H1 (cell line): ENCODE measurements around the gene ANGEL2. TPM values are rescaled to one million over a fixed set of nuclear protein-coding genes. Genes with fewer than 3 reads are reported as not detected.

Source experiments
- CTCF ChIA-PET: fragments of 300-600 bp; sonication (Branson Sonifier 250); formaldehyde crosslinking; loops from one replicate; lab custom pipeline; 2021; ENCODE audit not compliant: partially characterized antibody; lab: Charles Lee
- POLR2A ChIA-PET: fragments of 300-600 bp; sonication (Branson Sonifier 250); formaldehyde crosslinking; loops from one replicate; lab custom pipeline; 2021; ENCODE audit warnings: inconsistent platforms; ENCODE audit not compliant: partially characterized antibody; lab: Charles Lee
- DNase-seq, 2 experiments: peaks; one replicate each; pipeline versions ENCODE4 v3.0.0 to v3.0.0-alpha.2; 2010 to 2022; ENCODE audit warnings: low spot score in 2 of 2, low read depth in 1 of 2, mixed read lengths in 1 of 2
- FAIRE-seq: peaks from 2 replicates; lab custom pipeline; 2011; peaks lifted over from hg19 to GRCh38; lab: Jason Lieb, UNC
- H2AFZ ChIP-seq: 2 replicates; pipeline ENCODE4 v1.8.1; 2012; ENCODE audit warnings: low read length, inconsistent platforms
- H2AK5ac ChIP-seq: 2 replicates; pipeline ENCODE4 v1.6.1; 2013; ENCODE audit warnings: low read depth, low read length
- H2BK120ac ChIP-seq: replicated peaks from 2 replicates; pipeline ENCODE3; 2013; ENCODE audit warnings: low read depth, low read length, inconsistent platforms
- H2BK12ac ChIP-seq: 2 replicates; pipeline ENCODE4 v1.6.1; 2013; ENCODE audit warnings: low read depth, low read length
- H2BK15ac ChIP-seq: 2 replicates; pipeline ENCODE4 v1.6.1; 2013; ENCODE audit warnings: low read length
- H2BK20ac ChIP-seq: 2 replicates; pipeline ENCODE4 v1.6.1; 2013; ENCODE audit warnings: low read length
- H2BK5ac ChIP-seq: 2 replicates; pipeline ENCODE4 v1.6.1; 2013; ENCODE audit warnings: low read depth, low read length
- H3K14ac ChIP-seq: 2 replicates; pipeline ENCODE4 v1.6.1; 2013; ENCODE audit warnings: inconsistent platforms; ENCODE audit not compliant: insufficient read length
- H3K18ac ChIP-seq: 2 replicates; pipeline ENCODE4 v1.6.1; 2013; ENCODE audit warnings: low read length; ENCODE audit errors: extremely low read depth
- H3K23ac ChIP-seq: 2 replicates; pipeline ENCODE4 v1.6.1; 2013; ENCODE audit warnings: inconsistent platforms; ENCODE audit not compliant: insufficient read length
- H3K23me2 ChIP-seq: 2 replicates; pipeline ENCODE4 v1.6.1; 2013; ENCODE audit warnings: low read depth, low read length
- H3K27ac ChIP-seq: 2 replicates; pipeline ENCODE4 v1.6.1; 2011; ENCODE audit warnings: low read depth, low read length, inconsistent platforms
- H3K27me3 ChIP-seq, 4 experiments: replicated peaks in 1 of 4; 1 replicate in 1 of 4; 2 replicates in 3 of 4; pipeline versions ENCODE4 v1.6.1 to v1.8.1; 2011 to 2013; ENCODE audit warnings: low read length in 3 of 4, mild to moderate bottlenecking in 3 of 4, inconsistent platforms in 2 of 4, mixed read lengths in 2 of 4, moderate library complexity in 1 of 4; ENCODE audit not compliant: control insufficient read depth in 3 of 4, insufficient read depth in 3 of 4; ENCODE audit errors: extremely low read depth in 1 of 4
- H3K36me3 ChIP-seq, 4 experiments: 2 replicates each; pipeline versions ENCODE4 v1.6.1 to v1.8.1; 2011 to 2013; ENCODE audit warnings: mild to moderate bottlenecking in 4 of 4, low read length in 3 of 4, moderate library complexity in 2 of 4, control low read depth in 1 of 4, inconsistent platforms in 1 of 4; ENCODE audit not compliant: insufficient read depth in 4 of 4, control insufficient read depth in 2 of 4
- H3K4ac ChIP-seq: replicated peaks from 2 replicates; pipeline ENCODE3; 2013; ENCODE audit warnings: low read length, low read depth, mixed read lengths, inconsistent platforms; ENCODE audit not compliant: insufficient read length
- H3K4me1 ChIP-seq, 4 experiments: replicated peaks in 1 of 4; 1 replicate in 1 of 4; 2 replicates in 3 of 4; pipeline versions ENCODE4 v1.6.1 to v1.8.1; 2011 to 2013; ENCODE audit warnings: low read length in 3 of 4, inconsistent platforms in 2 of 4, mixed read lengths in 1 of 4; ENCODE audit not compliant: insufficient read depth in 4 of 4, control insufficient read depth in 3 of 4
- H3K4me2 ChIP-seq, 2 experiments: 2 replicates each; pipeline versions ENCODE4 v1.6.1 to v1.8.1; 2011 to 2013; ENCODE audit warnings: low read depth in 2 of 2, low read length in 2 of 2, control low read depth in 1 of 2, inconsistent platforms in 1 of 2, mild to moderate bottlenecking in 1 of 2; ENCODE audit not compliant: insufficient read depth in 1 of 2
- H3K4me3 ChIP-seq, 4 experiments: fragments of 200-600, 300-600 bp in 1 of 4; sonication (generic), shearing (Covaris generic), sonication (Bioruptor Twin) in 1 of 4; 2 replicates each; pipeline versions ENCODE4 v1.5.1 to v1.8.1; 2011 to 2016; ENCODE audit warnings: low read length in 4 of 4, low read depth in 3 of 4, control low read depth in 2 of 4, inconsistent platforms in 2 of 4, mild to moderate bottlenecking in 2 of 4, mixed read lengths in 1 of 4, moderate library complexity in 1 of 4; ENCODE audit not compliant: insufficient read depth in 2 of 4; ENCODE audit errors: extremely low read depth in 1 of 4
- H3K56ac ChIP-seq: replicated peaks from 2 replicates; pipeline ENCODE3; 2013; ENCODE audit warnings: low read depth, mild to moderate bottlenecking, mixed read lengths, low read length, inconsistent platforms; ENCODE audit not compliant: insufficient read length
- H3K79me1 ChIP-seq: 2 replicates; pipeline ENCODE4 v1.6.1; 2013; ENCODE audit warnings: low read depth, low read length, control low read depth
- H3K79me2 ChIP-seq, 2 experiments: 2 replicates each; pipeline versions ENCODE4 v1.6.1 to v1.8.1; 2012 to 2013; ENCODE audit warnings: low read length in 2 of 2, mild to moderate bottlenecking in 2 of 2, inconsistent platforms in 1 of 2; ENCODE audit not compliant: insufficient read depth in 2 of 2, control insufficient read depth in 1 of 2
- H3K9ac ChIP-seq, 4 experiments: replicated peaks in 1 of 4; 1 replicate in 1 of 4; 2 replicates in 3 of 4; pipeline versions ENCODE4 v1.6.1 to v1.8.1; 2011 to 2013; ENCODE audit warnings: low read depth in 3 of 4, low read length in 3 of 4, control low read depth in 2 of 4, mild to moderate bottlenecking in 2 of 4, moderate library complexity in 2 of 4, inconsistent platforms in 1 of 4; ENCODE audit errors: extremely low read depth in 1 of 4
- H3K9me3 ChIP-seq, 2 experiments: 2 replicates each; pipeline versions ENCODE4 v1.6.1 to v1.8.1; 2012 to 2013; ENCODE audit warnings: mild to moderate bottlenecking in 2 of 2, moderate library complexity in 2 of 2, control low read depth in 1 of 2, inconsistent platforms in 1 of 2, low read depth in 1 of 2, low read length in 1 of 2, mixed read lengths in 1 of 2; ENCODE audit not compliant: insufficient read depth in 2 of 2
- H4K20me1 ChIP-seq, 2 experiments: replicated peaks in 1 of 2; 2 replicates each; pipeline versions ENCODE3 to v1.8.1; 2011 to 2013; ENCODE audit warnings: inconsistent platforms in 2 of 2, low read length in 2 of 2, mild to moderate bottlenecking in 1 of 2; ENCODE audit not compliant: insufficient read depth in 2 of 2, control insufficient read depth in 1 of 2
- H4K5ac ChIP-seq: 2 replicates; pipeline ENCODE4 v1.6.1; 2013; ENCODE audit warnings: low read length, low read depth, mixed read lengths, inconsistent platforms; ENCODE audit not compliant: insufficient read length
- H4K8ac ChIP-seq: 2 replicates; pipeline ENCODE4 v1.8.0; 2013; ENCODE audit warnings: mild to moderate bottlenecking, moderate library complexity, low read length, inconsistent platforms; ENCODE audit not compliant: insufficient read depth; ENCODE audit errors: extremely low read depth
- H4K91ac ChIP-seq: replicated peaks from 2 replicates; pipeline ENCODE3; 2013; ENCODE audit warnings: low read length, mixed read lengths, inconsistent platforms; ENCODE audit not compliant: insufficient read length
- FOSL1 ChIP-seq: IDR thresholded peaks from 2 replicates; pipeline ENCODE4 v1.6.1; 2011; ENCODE audit warnings: mild to moderate bottlenecking, low read depth, low read length, moderate library complexity; ENCODE audit not compliant: insufficient read depth
- GABPA ChIP-seq: IDR thresholded peaks from 2 replicates; pipeline ENCODE4 v1.6.1; 2011; ENCODE audit warnings: mild to moderate bottlenecking, low read length, moderate library complexity, borderline replicate concordance; ENCODE audit not compliant: insufficient read depth
- HDAC6 ChIP-seq: IDR thresholded peaks from one replicate; pipeline ENCODE4 v1.7.1; 2012; ENCODE audit warnings: low read depth, mild to moderate bottlenecking, inconsistent platforms, low read length, moderate library complexity
- POLR2A ChIP-seq, 2 experiments: IDR thresholded peaks; 1 replicate in 1 of 2; 2 replicates in 1 of 2; pipeline ENCODE4 v1.6.1; 2011; ENCODE audit warnings: low read depth in 2 of 2, low read length in 2 of 2, mild to moderate bottlenecking in 2 of 2; ENCODE audit errors: control extremely low read depth in 1 of 2
- POLR2AphosphoS5 ChIP-seq: IDR thresholded peaks from 2 replicates; pipeline ENCODE4 v1.6.1; 2011; ENCODE audit warnings: low read depth, low read length
- RNF2 ChIP-seq: fragments of 200-900, 300-1000 bp; sonication (generic); IDR thresholded peaks from 2 replicates; pipeline ENCODE4 v1.7.1; 2016; ENCODE audit warnings: borderline replicate concordance, low read depth, mild to moderate bottlenecking, antibody characterized with exemption, low read length; ENCODE audit not compliant: poor library complexity, severe bottlenecking; ENCODE audit errors: missing control alignments
- SP1 ChIP-seq: IDR thresholded peaks from 2 replicates; pipeline ENCODE4 v1.6.1; 2011; ENCODE audit warnings: low read depth, low read length
- WGBS, 2 experiments: shearing (Covaris generic) in 1 of 2; methylation state at CpG; one replicate each; pipeline versions ENCODE4 v1.1.6 to v1.1.7; 2013 to 2015; ENCODE audit warnings: low lambda C conversion rate in 2 of 2, mixed read lengths in 2 of 2, inconsistent platforms in 1 of 2, low coverage in 1 of 2, missing lambda C conversion rate in 1 of 2; ENCODE audit not compliant: insufficient replicate concordance in 2 of 2, insufficient coverage in 1 of 2, insufficient read length in 1 of 2; ENCODE audit errors: extremely low coverage in 1 of 2, missing lambda C conversion rate in 1 of 2; 5-methylcytosine and 5-hydroxymethylcytosine counted together
- polyA plus RNA-seq, 7 experiments: library from polyadenylated mRNA; depleted of rRNA in 3 of 7; stranded (reverse) in 5 of 7; unstranded in 2 of 7; fragments of >200 nt in 5 of 7; fragments of 200-250 nt in 2 of 7; gene quantifications; 1 replicate in 5 of 7; 2 replicates in 1 of 7; 4 replicates in 1 of 7; pipeline versions ENCODE4 v1.2.1 to v1.2.3, GENCODE V29; 2011 to 2013; ENCODE audit warnings: missing spikeins in 2 of 7, mixed read lengths in 2 of 7
- total RNA-seq: library from RNA; stranded (reverse); fragmentation: NEBNext Ultra II Directional; extraction: Animal tissue kit (Norgen Biotek cat#: 25700); gene quantifications from 2 replicates; pipeline ENCODE4 v1.2.1, GENCODE V29; 2021
- TF ChIP-seq, protein P1 (sequence below): IDR thresholded peaks from 2 replicates; pipeline ENCODE4 v1.6.1; 2011; ENCODE audit warnings: low read depth, mild to moderate bottlenecking, low read length; ENCODE audit not compliant: insufficient read depth

ANGEL2 gene
- total and polyA plus RNA-seq, 2 of the 8 experiments (the other 6 are each of a cell fraction or from before 2014, with no cell fraction given) = 18.1 to 39.9 TPM

DNA sequence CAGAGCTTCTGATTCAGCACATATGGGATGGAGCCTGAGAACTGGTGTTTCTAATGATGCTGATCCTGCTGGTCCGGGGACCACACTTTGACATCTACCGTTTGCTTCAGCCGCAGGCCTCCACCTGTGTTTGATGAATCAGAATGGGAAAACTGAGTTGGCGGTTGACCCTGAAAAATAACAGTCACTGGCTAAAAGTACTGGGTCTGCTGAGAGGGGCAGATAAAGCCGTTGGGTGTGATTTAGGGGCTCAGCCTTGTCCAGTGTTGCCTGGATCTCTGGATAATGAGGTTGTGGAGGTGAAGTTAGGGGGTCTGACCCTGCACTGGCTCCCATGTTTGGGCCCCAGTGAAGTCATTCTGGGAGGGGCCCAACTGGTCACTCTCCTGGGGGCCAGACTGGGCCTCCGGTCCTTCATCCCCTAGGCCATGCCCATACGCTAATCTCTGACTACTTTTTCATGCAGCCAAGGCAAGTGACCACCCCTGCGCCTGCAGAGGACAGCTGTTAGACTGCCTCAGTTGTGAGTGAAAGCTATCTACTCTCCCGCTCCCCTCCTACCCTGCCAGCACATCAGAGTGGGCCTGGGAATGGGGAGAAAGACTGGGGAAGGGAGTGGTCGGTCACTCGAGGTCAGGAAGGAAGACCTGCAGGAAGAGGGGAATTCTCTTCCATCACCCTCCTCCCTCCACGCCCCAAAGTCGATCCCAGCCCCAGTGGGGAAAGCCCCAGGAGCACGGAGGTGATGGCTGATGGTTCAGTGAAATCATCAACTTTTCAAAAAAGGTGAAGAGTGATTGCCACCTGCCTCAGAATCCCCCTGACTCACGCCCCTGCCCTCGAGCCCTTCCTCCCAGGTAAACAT, 37.7 kb downstream of the ANGEL2 start:
- H2BK120ac ChIP-seq = no peak overlapping the region
- no peak overlapping the region for H3K4ac ChIP-seq
- no peak overlapping the region for H3K9ac ChIP-seq
- H3K56ac ChIP-seq = no peak overlapping the region
- peaks cover 2 to 21% of the 10 kb centered on the region in 2 experiments for H4K20me1 ChIP-seq
- H3K79me2 ChIP-seq = no peaks in the 10 kb centered on the region; a peak in 1 of 4 replicates
- no peaks in the 10 kb centered on the region for H3K27me3 ChIP-seq
- H2AK5ac ChIP-seq = no peak overlapping the region
- ChIA-PET CTCF (interaction anchor here (1.1 to 4.9 kb wide), 8 partner anchors 10 to 313 kb away, joined by 3 to 64 read pairs (median 6); no protein-coding TSS in a partner anchor), POLR2A (interaction anchor here (1.1 to 12.9 kb wide), 11 partner anchors 9 to 370 kb away, joined by 3 to 240 read pairs (median 6); partner anchors contain the start of genes FLVCR1 and VASH2)
- no peak for FAIRE-seq
- no peaks in the 10 kb centered on the region for H3K9me3 ChIP-seq
- peaks cover 0 to 13% (median 5%) of the 10 kb centered on the region in 4 experiments for H3K4me1 ChIP-seq
- H4K5ac ChIP-seq = no peak overlapping the region
- no peak overlapping the region for H3K27ac ChIP-seq
- H3K23ac ChIP-seq = no peak overlapping the region
- H2BK12ac ChIP-seq = no peak overlapping the region
- TF ChIP-seq SP1 = no peak
- no peak for TF ChIP-seq RNF2
- peak; percentile 20 to 41 for TF ChIP-seq POLR2A (IDR thresholded peaks at IDR 0.05; ENCODE audit: control extremely low read depth in 1 of 2, low read depth in 2 of 2, low read length in 2 of 2)
- no peak for TF ChIP-seq GABPA
- TF ChIP-seq HDAC6 = no peak
- TF ChIP-seq, protein P1, sequence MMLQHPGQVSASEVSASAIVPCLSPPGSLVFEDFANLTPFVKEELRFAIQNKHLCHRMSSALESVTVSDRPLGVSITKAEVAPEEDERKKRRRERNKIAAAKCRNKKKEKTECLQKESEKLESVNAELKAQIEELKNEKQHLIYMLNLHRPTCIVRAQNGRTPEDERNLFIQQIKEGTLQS = no peak
- TF ChIP-seq FOSL1 = no peak
- peak; percentile 22; the same call in 1 of the 2 replicates for TF ChIP-seq POLR2AphosphoS5
- H3K4me2 ChIP-seq = no peak overlapping the region
- DNase-seq = no peak
- WGBS, 2 experiments = 91% methylated on average over 16 of the region's 16 CpGs; no CpG with 5 or more reads in 1 of the 2 experiments
- H3K79me1 ChIP-seq = peaks cover 3% of the 10 kb centered on the region; the same call in 1 of the 2 replicates
- H2AFZ ChIP-seq = no peak overlapping the region
- H2BK5ac ChIP-seq = peak overlapping the region; percentile 32; the same call in 1 of the 2 replicates
- no peak overlapping the region for H4K91ac ChIP-seq
- no peak overlapping the region for H2BK15ac ChIP-seq
- H3K18ac ChIP-seq = no peak overlapping the region
- no peak overlapping the region for H3K4me3 ChIP-seq
- H2BK20ac ChIP-seq = no peak overlapping the region
- no peaks in the 10 kb centered on the region for H3K23me2 ChIP-seq
- peak overlapping the region; percentile 45 for H4K8ac ChIP-seq
- peaks cover 61 to 98% (median 76%) of the 10 kb centered on the region in 4 experiments for H3K36me3 ChIP-seq
- H3K14ac ChIP-seq = no peak overlapping the region
